Muscle layer of colon (tissue), 2 donors: ENCODE data around the gene NDNF.

ENCODE experiments used
- H3K27ac ChIP-seq: one replicate; pipeline ENCODE4 v1.7.0; 2013; ENCODE audit warnings: low read depth, mild to moderate bottlenecking, low read length, moderate library complexity
- H3K27me3 ChIP-seq, 2 donors: one replicate each; pipeline ENCODE4 v1.7.0; 2013; ENCODE audit warnings: low read length in 2 of 2, mild to moderate bottlenecking in 2 of 2; ENCODE audit not compliant: insufficient read depth in 2 of 2, control insufficient read depth in 1 of 2
- H3K36me3 ChIP-seq: one replicate; pipeline ENCODE4 v1.7.0; 2013; ENCODE audit warnings: mild to moderate bottlenecking, low read length; ENCODE audit not compliant: insufficient read depth
- H3K4me1 ChIP-seq: one replicate; pipeline ENCODE4 v1.7.0; 2013; ENCODE audit warnings: mild to moderate bottlenecking, low read length; ENCODE audit not compliant: insufficient read depth
- H3K4me3 ChIP-seq, 2 donors: one replicate each; pipeline ENCODE4 v1.7.0; 2013; ENCODE audit warnings: low read length in 2 of 2, low read depth in 1 of 2, mild to moderate bottlenecking in 1 of 2, moderate library complexity in 1 of 2
- H3K9ac ChIP-seq: one replicate; pipeline ENCODE4 v1.7.0; 2013; ENCODE audit warnings: low read length
- H3K9me3 ChIP-seq: one replicate; pipeline ENCODE4 v1.7.0; 2013; ENCODE audit warnings: mild to moderate bottlenecking, low read length
- donor health status: abdominal sarcoma.
- donor health status: Adenocarcinoma of cecum.

Gene NDNF

GRCh38 chr4:121011138-121011537, 61.2 kb downstream of the NDNF start:
- peaks cover 15% of the 10 kb centered on the region for H3K4me1 ChIP-seq
- H3K36me3 ChIP-seq, result no peaks in the 10 kb centered on the region
- no peaks in the 10 kb centered on the region for H3K9me3 ChIP-seq
- H3K27me3 ChIP-seq, result no peaks in the 10 kb centered on the region
- no peak overlapping the region for H3K27ac ChIP-seq
- H3K9ac ChIP-seq, result no peak overlapping the region
- H3K4me3 ChIP-seq, result no peak overlapping the region

GRCh38 chr4:121009578-121010478, 62.5 kb downstream of the NDNF start:
- H3K36me3 ChIP-seq, result no peaks in the 10 kb centered on the region
- no peaks in the 10 kb centered on the region for H3K27me3 ChIP-seq
- H3K4me3 ChIP-seq, result no peak overlapping the region
- H3K9ac ChIP-seq, result no peak overlapping the region
- no peaks in the 10 kb centered on the region for H3K9me3 ChIP-seq
- H3K27ac ChIP-seq, result no peak overlapping the region
- peaks cover 15% of the 10 kb centered on the region for H3K4me1 ChIP-seq

DNA sequence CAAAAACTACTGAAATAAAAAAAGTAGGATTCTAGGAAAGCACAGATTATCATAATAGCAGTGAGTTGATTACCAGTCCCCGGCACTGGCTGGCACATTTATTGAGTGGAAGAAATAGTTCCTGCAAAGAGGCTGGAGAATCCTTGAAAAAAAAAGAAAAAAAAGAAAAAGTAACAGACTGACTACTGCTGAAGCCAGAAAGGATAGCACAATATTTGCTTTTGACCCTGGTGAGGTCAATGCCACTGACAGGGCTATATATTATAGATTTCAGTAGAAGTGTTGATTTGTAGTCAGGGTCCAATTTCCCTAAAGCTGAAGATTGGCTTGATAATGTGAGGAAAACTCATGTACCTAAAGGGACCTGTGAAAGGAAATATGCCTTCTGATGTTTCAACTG, 64.7 kb downstream of the NDNF start:
- H3K27ac ChIP-seq, result no peak overlapping the region
- H3K4me3 ChIP-seq, result no peak overlapping the region

DNA sequence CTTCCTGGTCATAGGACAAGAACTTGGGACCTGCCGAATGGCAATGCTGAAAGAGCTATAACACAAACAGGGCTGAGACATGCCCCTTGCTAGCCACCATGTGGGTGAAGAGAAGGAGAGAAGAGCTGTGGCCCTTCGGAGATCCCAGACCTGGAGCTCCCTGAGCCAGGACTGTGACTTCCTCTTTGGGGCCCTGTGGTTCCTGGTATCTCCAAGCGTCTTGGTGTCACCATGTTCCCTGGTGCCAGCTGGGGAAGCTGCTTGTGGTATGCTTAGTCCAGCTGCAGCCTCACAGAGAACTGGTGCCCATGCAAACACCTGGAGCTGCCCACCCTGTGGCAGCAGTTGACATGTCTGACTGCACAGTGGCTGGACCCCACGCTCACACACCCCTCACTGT, 68.5 kb downstream of the NDNF start:
- H3K4me3 ChIP-seq, result no peak overlapping the region

More for the DNA sequence above, 64.7 kb downstream of the NDNF start:
- H3K36me3 ChIP-seq, result no peaks in the 10 kb centered on the region
- H3K9ac ChIP-seq, result no peak overlapping the region
- H3K9me3 ChIP-seq, result no peaks in the 10 kb centered on the region
- peaks cover 4% of the 10 kb centered on the region for H3K4me1 ChIP-seq
- H3K27me3 ChIP-seq, result no peaks in the 10 kb centered on the region

GRCh38 chr4:120995266-120996010, 76.9 kb downstream of the NDNF start:
- Histone ChIP-seq H3K27ac (no peak overlapping the region), H3K9ac (no peak overlapping the region), H3K27me3 (no peaks in the 10 kb centered on the region), H3K4me3 (no peak overlapping the region), H3K4me1 (no peaks in the 10 kb centered on the region), H3K9me3 (no peaks in the 10 kb centered on the region), H3K36me3 (no peaks in the 10 kb centered on the region)

More for the DNA sequence above, 68.5 kb downstream of the NDNF start:
- no peaks in the 10 kb centered on the region for H3K27me3 ChIP-seq
- H3K9me3 ChIP-seq, result no peaks in the 10 kb centered on the region
- H3K4me1 ChIP-seq, result peaks cover under 1% of the 10 kb centered on the region
- no peak overlapping the region for H3K9ac ChIP-seq
- no peaks in the 10 kb centered on the region for H3K36me3 ChIP-seq
- H3K27ac ChIP-seq, result no peak overlapping the region

- Histone ChIP-seq H3K27me3 (no peaks in the 10 kb centered on the region), H3K36me3 (no peaks in the 10 kb centered on the region), H3K4me1 (no peaks in the 10 kb centered on the region), H3K9ac (no peak overlapping the region), H3K9me3 (no peaks in the 10 kb centered on the region), H3K4me3 (no peak overlapping the region), H3K27ac (no peak overlapping the region)
Measured at GRCh38 chr4:120994521-120994920, 77.8 kb downstream of the NDNF start.

- Histone ChIP-seq H3K9ac (no peak overlapping the region), H3K36me3 (no peaks in the 10 kb centered on the region), H3K27me3 (no peaks in the 10 kb centered on the region), H3K4me1 (no peaks in the 10 kb centered on the region), H3K27ac (no peak overlapping the region), H3K4me3 (no peak overlapping the region), H3K9me3 (no peaks in the 10 kb centered on the region)
Measured at GRCh38 chr4:120991885-120992284, 80.5 kb downstream of the NDNF start.

- H3K9ac ChIP-seq, result no peak overlapping the region
- no peaks in the 10 kb centered on the region for H3K27me3 ChIP-seq
- H3K4me1 ChIP-seq, result no peaks in the 10 kb centered on the region
- H3K27ac ChIP-seq, result no peak overlapping the region
- H3K4me3 ChIP-seq, result no peak overlapping the region
- no peaks in the 10 kb centered on the region for H3K36me3 ChIP-seq
- no peaks in the 10 kb centered on the region for H3K9me3 ChIP-seq
Measured at GRCh38 chr4:120990246-120990645, 82.1 kb downstream of the NDNF start.
